ENCODE measurements around the gene PSMB5. TPM values are rescaled to one million over a fixed set of nuclear protein-coding genes. Genes with fewer than 3 reads are reported as not detected.

Gene PSMB5
- total and polyA plus RNA-seq, 2 of the 13 experiments (the other 11 are each of a cell fraction or from before 2014, with no cell fraction given): 705 to 871 TPM

- TF ChIP-seq ZNF296 (CRISPR knock-in tag; conservative IDR thresholded peaks at IDR 0.05): 0 out of 2 replicates have a peak, but pooled peaks have one; percentile 18
- TF ChIP-seq SALL1 (CRISPR knock-in tag; IDR thresholded peaks at IDR 0.05): no peak
- TF ChIP-seq ZNF318 (CRISPR knock-in tag; IDR thresholded peaks at IDR 0.05): 0 out of 2 replicates have a peak, but pooled peaks have one; percentile 24
- TF ChIP-seq HNF1A (IDR thresholded peaks at IDR 0.05; ENCODE audit: low read depth): no peak
- TF ChIP-seq HNF1A (CRISPR knock-in tag; IDR thresholded peaks at IDR 0.05; ENCODE audit: borderline replicate concordance): no peak
- no peak for TF ChIP-seq ZXDC (CRISPR knock-in tag; IDR thresholded peaks at IDR 0.05)
Observed at GRCh38 chr14:23025151-23025814, 9.4 kb downstream of the PSMB5 start (continued).
